WI38 (cell line): ENCODE measurements around the gene CD248.
"Not testable (repeated sequence)": the region's sequence is repeated elsewhere in the genome, so short reads cannot be mapped to it uniquely, and the experiment has no call there.

Source experiments
- H3K4me3 ChIP-seq: 2 replicates; pipeline ENCODE4 v1.5.1; 2011; ENCODE audit warnings: low read depth, mild to moderate bottlenecking, control low read depth, low read length
- CTCF ChIP-seq: IDR thresholded peaks from 2 replicates; pipeline ENCODE4 v1.5.1; 2012; ENCODE audit warnings: low read depth, mild to moderate bottlenecking, control low read depth, low read length

Gene CD248

DNA sequence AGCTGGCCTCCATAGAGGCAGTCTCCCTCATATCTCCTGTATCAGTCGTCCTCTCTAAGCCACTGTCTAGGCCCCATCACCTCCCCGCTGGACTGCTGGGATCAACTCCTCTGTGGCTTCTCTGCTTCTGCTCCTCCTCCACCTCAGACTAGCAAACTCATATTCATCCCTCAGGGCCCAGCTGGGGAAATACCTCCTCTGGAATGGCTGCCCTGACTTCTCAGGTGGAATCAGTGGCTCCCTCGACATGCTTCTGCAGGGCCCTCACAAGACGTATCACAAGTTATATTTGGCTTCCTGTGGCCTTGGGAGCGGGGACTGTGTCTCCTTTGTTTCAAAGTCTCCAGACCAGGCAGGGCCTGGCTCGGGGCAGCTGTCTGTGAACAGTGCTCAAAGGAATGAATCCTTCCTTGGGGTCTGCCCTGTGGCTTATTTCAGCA lies 44.7 kb upstream of the CD248 start:
- no peak for TF ChIP-seq CTCF
- no peak overlapping the region for H3K4me3 ChIP-seq

GRCh38 chr11:66360406-66361073 lies 43.7 kb upstream of the CD248 start:
- H3K4me3 ChIP-seq = no peak overlapping the region
- TF ChIP-seq CTCF = no peak

- H3K4me3 ChIP-seq = no peak overlapping the region
- TF ChIP-seq CTCF = no peak
These were observed 42.8 kb upstream of the CD248 start for GRCh38 chr11:66359662-66360087.

DNA sequence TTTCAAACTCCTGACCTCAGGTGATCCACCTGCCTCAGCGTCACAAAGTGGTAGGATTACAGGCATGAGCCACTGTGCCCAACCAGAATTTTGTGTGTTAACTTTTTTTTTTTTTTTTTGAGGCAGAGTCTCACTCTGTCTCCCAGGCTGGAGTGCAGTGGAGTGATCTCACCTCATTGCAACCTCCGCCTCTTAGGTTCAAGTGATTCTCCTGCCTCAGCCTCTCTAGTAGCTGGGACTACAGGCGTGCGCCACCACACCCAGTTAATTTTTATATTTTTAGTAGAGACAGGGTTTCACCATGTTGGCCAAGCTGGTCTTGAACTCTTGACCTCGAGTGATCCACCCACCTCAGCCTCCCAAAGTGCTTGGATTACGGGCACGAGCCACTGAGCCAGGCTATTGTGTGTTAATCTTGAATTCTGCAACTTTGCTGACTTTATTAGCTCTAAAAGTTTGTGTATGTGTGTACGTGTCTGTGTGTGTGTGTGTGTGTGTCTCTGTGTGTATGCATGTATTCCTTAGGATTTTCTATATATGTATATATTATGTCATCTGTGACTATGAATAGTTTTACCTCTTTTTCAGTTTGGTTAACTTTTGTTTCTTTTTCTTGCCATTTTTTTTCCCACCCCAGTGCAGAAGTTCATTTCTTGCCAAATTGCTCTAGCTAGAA lies 33.9 kb upstream of the CD248 start:
- not testable (repeated sequence) for H3K4me3 ChIP-seq

DNA sequence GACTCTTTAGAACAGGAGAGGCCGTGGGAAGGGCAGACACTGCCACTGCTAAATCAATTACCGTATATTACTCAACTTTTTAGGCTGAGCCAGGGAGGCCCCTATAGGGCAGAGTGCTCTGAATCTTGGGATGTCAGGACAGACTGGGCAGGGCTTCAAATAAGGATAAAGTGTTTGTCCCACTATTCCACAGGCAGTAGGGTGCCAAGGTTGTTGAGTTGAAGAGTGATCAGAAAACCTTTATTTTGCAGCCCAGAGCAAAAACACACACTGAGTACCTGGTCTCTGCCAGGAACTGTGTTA lies 32.2 kb upstream of the CD248 start:
- TF ChIP-seq CTCF = no peak

GRCh38 chr11:66347425-66348276 lies 30.8 kb upstream of the CD248 start, which contains the start of gene B4GAT1:
TSS of gene B4GAT1 (minus strand) at chr11:66347629. CDS start at chr11:66347545, 84 bp downstream.
- peak within 1 kb of the TSS; percentile 83 for H3K4me3 ChIP-seq
- no peak for TF ChIP-seq CTCF

More for the DNA sequence above, 32.2 kb upstream of the CD248 start:
- no peak overlapping the region for H3K4me3 ChIP-seq

GRCh38 chr11:66346476-66347424 lies 29.9 kb upstream of the CD248 start:
- no peak for TF ChIP-seq CTCF
- peak overlapping the region; percentile 83 for H3K4me3 ChIP-seq
